Neural cell (in vitro differentiated cells): ENCODE results near the gene MT1HL1. TPM values are rescaled to one million over a fixed set of nuclear protein-coding genes. Genes with fewer than 3 reads are reported as not detected.

ENCODE experiments used
- H2AFZ ChIP-seq: fragments of 200-600, 300-800 bp; sonication (generic), shearing (Covaris generic); 2 replicates; pipeline ENCODE4 v1.6.0; 2014; ENCODE audit warnings: low read depth, mild to moderate bottlenecking, antibody characterized with exemption, low read length, moderate library complexity
- H3F3A ChIP-seq: fragments of 200-600 bp; shearing (Covaris generic); 2 replicates; pipeline ENCODE4 v1.6.1; 2016; ENCODE audit warnings: mild to moderate bottlenecking, moderate library complexity, mixed read lengths, antibody characterized with exemption, low read length; ENCODE audit not compliant: insufficient read depth, poor library complexity, severe bottlenecking
- H3K27ac ChIP-seq: fragments of 200-600, 300-800 bp; sonication (generic), shearing (Covaris generic); 2 replicates; pipeline ENCODE4 v1.5.1; 2014; ENCODE audit warnings: mild to moderate bottlenecking, low read length, moderate library complexity
- H3K27me3 ChIP-seq: fragments of 300-800, 200-600 bp; sonication (generic), shearing (Covaris generic); 2 replicates; pipeline ENCODE4 v1.6.0; 2014; ENCODE audit warnings: mild to moderate bottlenecking, low read depth, low read length, moderate library complexity; ENCODE audit not compliant: insufficient read depth
- H3K36me3 ChIP-seq: fragments of 300-800, 200-600 bp; sonication (generic), shearing (Covaris generic); 2 replicates; pipeline ENCODE4 v1.5.1; 2014; ENCODE audit warnings: mild to moderate bottlenecking, antibody characterized with exemption, low read length, moderate library complexity; ENCODE audit not compliant: insufficient read depth
- H3K4me2 ChIP-seq: fragments of 300-800, 200-600 bp; sonication (generic), shearing (Covaris generic); 2 replicates; pipeline ENCODE4 v1.6.0; 2014; ENCODE audit warnings: mild to moderate bottlenecking, low read length
- H3K4me3 ChIP-seq: fragments of 300-800, 200-600 bp; sonication (generic), shearing (Covaris generic); 2 replicates; pipeline ENCODE4 v1.5.1; 2014; ENCODE audit warnings: mild to moderate bottlenecking, low read length, moderate library complexity
- H3K79me2 ChIP-seq: fragments of 200-600 bp; shearing (Covaris generic); replicated peaks from 2 replicates; pipeline ENCODE4 v1.6.0; 2014; ENCODE audit warnings: mild to moderate bottlenecking, low read length, moderate library complexity; ENCODE audit not compliant: insufficient read depth
- H3K9ac ChIP-seq: fragments of 300-800, 200-600 bp; sonication (generic), shearing (Covaris generic); 2 replicates; pipeline ENCODE4 v1.6.1; 2016; ENCODE audit warnings: mild to moderate bottlenecking, low read length, mixed read lengths
- H3K9me2 ChIP-seq: fragments of 200-600 bp; shearing (Covaris generic); 2 replicates; pipeline ENCODE4 v1.6.1; 2016; ENCODE audit warnings: mild to moderate bottlenecking, low read length, mixed read lengths; ENCODE audit not compliant: insufficient read depth
- H3K9me3 ChIP-seq: fragments of 200-600, 300-800 bp; sonication (generic), shearing (Covaris generic); 2 replicates; pipeline ENCODE4 v1.6.1; 2016; ENCODE audit warnings: mild to moderate bottlenecking, mixed run types, low read length, moderate library complexity, mixed read lengths
- H4K20me1 ChIP-seq: fragments of 200-600 bp; shearing (Covaris generic); 2 replicates; pipeline ENCODE4 v1.6.1; 2016; ENCODE audit warnings: mild to moderate bottlenecking, mixed run types; ENCODE audit not compliant: insufficient read depth
- EP300 ChIP-seq: fragments of 450-650 bp; conservative IDR thresholded peaks from 2 replicates; pipeline ENCODE4 v1.6.1; 2014; ENCODE audit warnings: antibody characterized with exemption, mild to moderate bottlenecking, moderate library complexity; ENCODE audit not compliant: poor library complexity, severe bottlenecking
- EZH2 ChIP-seq: fragments of 200-600, 300-800 bp; shearing (Covaris generic), sonication (generic); IDR thresholded peaks from 2 replicates; pipeline ENCODE4 v1.6.1; 2014; ENCODE audit warnings: antibody characterized with exemption, low read length, borderline replicate concordance, mild to moderate bottlenecking; ENCODE audit not compliant: insufficient read depth, poor library complexity, severe bottlenecking
- MXI1 ChIP-seq: fragments of 450-650 bp; conservative IDR thresholded peaks from 2 replicates; pipeline ENCODE4 v1.6.1; 2014; ENCODE audit warnings: antibody characterized with exemption, mild to moderate bottlenecking; ENCODE audit not compliant: poor library complexity, severe bottlenecking
- POLR2AphosphoS5 ChIP-seq: IDR thresholded peaks from 2 replicates; pipeline ENCODE4 v1.6.1; 2012
- RAD21 ChIP-seq: fragments of 450-650 bp; conservative IDR thresholded peaks from 2 replicates; pipeline ENCODE4 v1.6.1; 2014; ENCODE audit warnings: antibody characterized with exemption, mild to moderate bottlenecking, moderate library complexity
- SMC3 ChIP-seq: fragments of 450-650 bp; conservative IDR thresholded peaks from 2 replicates; pipeline ENCODE4 v1.6.1; 2014; ENCODE audit warnings: antibody characterized with exemption, mild to moderate bottlenecking, moderate library complexity; ENCODE audit not compliant: poor library complexity
- TAF1 ChIP-seq: IDR thresholded peaks from 2 replicates; pipeline ENCODE4 v1.6.1; 2012; ENCODE audit warnings: low read depth
- polyA plus RNA-seq: library from polyadenylated mRNA; depleted of rRNA; stranded (reverse); fragments of >200 nt; gene quantifications from 2 replicates; pipeline ENCODE4 v1.2.3, GENCODE V29; 2014
- TF ChIP-seq, protein P1 (sequence below): fragments of 450-650 bp; IDR thresholded peaks from 2 replicates; pipeline ENCODE4 v1.5.1; 2014; ENCODE audit warnings: antibody characterized with exemption, mild to moderate bottlenecking, moderate library complexity; ENCODE audit not compliant: poor library complexity, severe bottlenecking
- TF ChIP-seq, protein P2 (sequence below): IDR thresholded peaks from 2 replicates; pipeline ENCODE4 v1.6.1; 2012; ENCODE audit warnings: borderline replicate concordance

The MT1HL1 gene
- polyA plus RNA-seq, 1 donor from 2014 or later, result not detected

DNA sequence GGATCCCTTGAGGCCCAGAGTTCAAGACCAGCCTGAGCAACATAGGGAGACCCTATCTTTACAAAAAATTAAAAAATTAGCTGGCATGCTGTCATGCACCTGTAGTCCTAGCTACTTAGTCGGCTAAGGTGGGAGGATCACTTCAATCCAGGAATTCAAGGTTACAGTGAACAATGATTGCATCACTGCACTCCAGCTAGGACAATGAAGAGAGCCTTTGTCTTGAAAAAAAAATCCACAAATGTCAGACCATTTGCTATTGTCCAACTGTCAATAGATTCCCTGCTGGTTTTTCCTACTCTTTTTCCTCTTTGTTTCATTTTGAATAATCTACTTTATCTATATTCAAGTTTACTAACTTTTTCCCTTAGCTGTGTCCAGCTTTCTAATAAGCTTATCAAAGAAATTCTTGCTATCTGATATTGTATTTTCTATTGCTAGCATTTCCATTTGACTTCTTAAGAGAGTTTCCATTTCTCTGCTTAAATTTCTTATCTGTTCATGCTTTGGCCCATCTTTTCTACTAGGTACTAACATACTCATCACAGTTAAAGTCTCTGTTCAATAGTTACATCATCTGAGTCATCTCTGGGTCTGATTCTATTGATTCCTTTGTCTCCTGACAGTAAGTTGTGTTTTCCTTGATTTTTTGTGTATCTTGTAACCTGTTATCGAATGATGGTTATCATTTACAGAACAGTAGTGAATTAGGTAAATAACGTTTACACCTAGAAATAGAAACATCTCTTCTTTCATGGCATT lies 14.8 kb downstream of the MT1HL1 start:
- Histone ChIP-seq H3K4me3 (no peak overlapping the region), H4K20me1 (no peaks in the 10 kb centered on the region), H3F3A (no peaks in the 10 kb centered on the region), H2AFZ (no peak overlapping the region), H3K9me3 (no peaks in the 10 kb centered on the region), H3K4me2 (no peak overlapping the region), H3K27ac (no peak overlapping the region), H3K79me2 (no peaks in the 10 kb centered on the region), H3K9ac (no peak overlapping the region), H3K9me2 (no peaks in the 10 kb centered on the region), H3K27me3 (no peaks in the 10 kb centered on the region), H3K36me3 (no peaks in the 10 kb centered on the region)
- TF ChIP-seq SMC3, result no peak
- TF ChIP-seq TAF1, result no peak
- TF ChIP-seq, protein P1, sequence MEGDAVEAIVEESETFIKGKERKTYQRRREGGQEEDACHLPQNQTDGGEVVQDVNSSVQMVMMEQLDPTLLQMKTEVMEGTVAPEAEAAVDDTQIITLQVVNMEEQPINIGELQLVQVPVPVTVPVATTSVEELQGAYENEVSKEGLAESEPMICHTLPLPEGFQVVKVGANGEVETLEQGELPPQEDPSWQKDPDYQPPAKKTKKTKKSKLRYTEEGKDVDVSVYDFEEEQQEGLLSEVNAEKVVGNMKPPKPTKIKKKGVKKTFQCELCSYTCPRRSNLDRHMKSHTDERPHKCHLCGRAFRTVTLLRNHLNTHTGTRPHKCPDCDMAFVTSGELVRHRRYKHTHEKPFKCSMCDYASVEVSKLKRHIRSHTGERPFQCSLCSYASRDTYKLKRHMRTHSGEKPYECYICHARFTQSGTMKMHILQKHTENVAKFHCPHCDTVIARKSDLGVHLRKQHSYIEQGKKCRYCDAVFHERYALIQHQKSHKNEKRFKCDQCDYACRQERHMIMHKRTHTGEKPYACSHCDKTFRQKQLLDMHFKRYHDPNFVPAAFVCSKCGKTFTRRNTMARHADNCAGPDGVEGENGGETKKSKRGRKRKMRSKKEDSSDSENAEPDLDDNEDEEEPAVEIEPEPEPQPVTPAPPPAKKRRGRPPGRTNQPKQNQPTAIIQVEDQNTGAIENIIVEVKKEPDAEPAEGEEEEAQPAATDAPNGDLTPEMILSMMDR, result no peak
- TF ChIP-seq RAD21, result no peak
- TF ChIP-seq, protein P2, sequence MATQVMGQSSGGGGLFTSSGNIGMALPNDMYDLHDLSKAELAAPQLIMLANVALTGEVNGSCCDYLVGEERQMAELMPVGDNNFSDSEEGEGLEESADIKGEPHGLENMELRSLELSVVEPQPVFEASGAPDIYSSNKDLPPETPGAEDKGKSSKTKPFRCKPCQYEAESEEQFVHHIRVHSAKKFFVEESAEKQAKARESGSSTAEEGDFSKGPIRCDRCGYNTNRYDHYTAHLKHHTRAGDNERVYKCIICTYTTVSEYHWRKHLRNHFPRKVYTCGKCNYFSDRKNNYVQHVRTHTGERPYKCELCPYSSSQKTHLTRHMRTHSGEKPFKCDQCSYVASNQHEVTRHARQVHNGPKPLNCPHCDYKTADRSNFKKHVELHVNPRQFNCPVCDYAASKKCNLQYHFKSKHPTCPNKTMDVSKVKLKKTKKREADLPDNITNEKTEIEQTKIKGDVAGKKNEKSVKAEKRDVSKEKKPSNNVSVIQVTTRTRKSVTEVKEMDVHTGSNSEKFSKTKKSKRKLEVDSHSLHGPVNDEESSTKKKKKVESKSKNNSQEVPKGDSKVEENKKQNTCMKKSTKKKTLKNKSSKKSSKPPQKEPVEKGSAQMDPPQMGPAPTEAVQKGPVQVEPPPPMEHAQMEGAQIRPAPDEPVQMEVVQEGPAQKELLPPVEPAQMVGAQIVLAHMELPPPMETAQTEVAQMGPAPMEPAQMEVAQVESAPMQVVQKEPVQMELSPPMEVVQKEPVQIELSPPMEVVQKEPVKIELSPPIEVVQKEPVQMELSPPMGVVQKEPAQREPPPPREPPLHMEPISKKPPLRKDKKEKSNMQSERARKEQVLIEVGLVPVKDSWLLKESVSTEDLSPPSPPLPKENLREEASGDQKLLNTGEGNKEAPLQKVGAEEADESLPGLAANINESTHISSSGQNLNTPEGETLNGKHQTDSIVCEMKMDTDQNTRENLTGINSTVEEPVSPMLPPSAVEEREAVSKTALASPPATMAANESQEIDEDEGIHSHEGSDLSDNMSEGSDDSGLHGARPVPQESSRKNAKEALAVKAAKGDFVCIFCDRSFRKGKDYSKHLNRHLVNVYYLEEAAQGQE, result no peak
- TF ChIP-seq POLR2AphosphoS5, result no peak
- TF ChIP-seq MXI1, result no peak
- no peak for TF ChIP-seq EP300
- no peak for TF ChIP-seq EZH2

- no peak for TF ChIP-seq RAD21
- TF ChIP-seq, protein P1, result no peak
- TF ChIP-seq EP300, result no peak
- TF ChIP-seq, protein P2, result no peak
- TF ChIP-seq SMC3, result no peak
- no peak for TF ChIP-seq TAF1
- no peak for TF ChIP-seq POLR2AphosphoS5
- Histone ChIP-seq H4K20me1 (no peaks in the 10 kb centered on the region), H3K9me2 (no peaks in the 10 kb centered on the region), H3K27me3 (no peaks in the 10 kb centered on the region), H3K9me3 (no peaks in the 10 kb centered on the region), H3K4me3 (no peak overlapping the region), H3F3A (no peaks in the 10 kb centered on the region), H3K4me2 (no peak overlapping the region), H3K36me3 (no peaks in the 10 kb centered on the region), H3K27ac (no peak overlapping the region), H3K9ac (no peak overlapping the region), H2AFZ (no peak overlapping the region), H3K79me2 (no peaks in the 10 kb centered on the region)
These were observed 20.4 kb downstream of the MT1HL1 start for GRCh38 chr1:236983818-236984217.
